Regular cardiac myocyte (primary cell): ENCODE measurements around the gene LRCH3. TPM values are rescaled to one million over a fixed set of nuclear protein-coding genes. Genes with fewer than 3 reads are reported as not detected.

Experiments
- total RNA-seq: library from RNA; depleted of rRNA; stranded (reverse); fragments of >200 nt; gene quantifications from 2 replicates; pipeline ENCODE4 v1.2.3, GENCODE V29; 2014

Gene LRCH3
- 31.6 and 32.4 TPM in 2 replicates for total RNA-seq

GRCh38 chr3:197791113-197791891, at the start of gene LRCH3:
Gene LRCH3 (plus strand): TSS chr3:197791254. CDS start chr3:197791279, 25 bp downstream.

GRCh38 chr3:197749601-197750395, 41.3 kb upstream of the LRCH3 start, which contains the start of gene FYTTD1:
Gene FYTTD1 (plus strand): TSS chr3:197749883. CDS start chr3:197749972, 89 bp downstream.

Other genes starting within 250 kb of the LRCH3 start
- 1.4 and 1.5 TPM in 2 replicates for gene BDH1, start 235.3 kb upstream of the LRCH3 start, total RNA-seq
- gene RUBCN, start 54.4 kb upstream of the LRCH3 start, total RNA-seq, result 9.0 and 13.8 TPM in 2 replicates
- gene FYTTD1, start 41.4 kb upstream of the LRCH3 start, total RNA-seq, result 47.7 and 60.9 TPM in 2 replicates
- 557 and 642 TPM in 2 replicates for gene RPL35A, start 158.9 kb downstream of the LRCH3 start, total RNA-seq
- 8.5 and 8.6 TPM in 2 replicates for gene LMLN, start 169.0 kb downstream of the LRCH3 start, total RNA-seq